IMR-90 (cell line): ENCODE measurements around the gene IGIP. TPM values are rescaled to one million over a fixed set of nuclear protein-coding genes. Genes with fewer than 3 reads are reported as not detected.

ENCODE experiments used
- ATAC-seq: fragments of 200-7000 bp; cut with Tn5 transposase; 2 replicates; pipeline ENCODE4 v1.9.1; 2020; ENCODE audit warnings: low read depth, mild to moderate bottlenecking, moderate library complexity
- BruUV-seq: library from RNA; stranded (reverse); fragments of 400-500 nt; replicated peaks from 2 replicates; lab custom pipeline; 2021; lab: Mats Ljungman, UMichigan
- CTCF ChIA-PET: fragments of 300-600 bp; formaldehyde crosslinking; extraction: SDS; loops from one replicate; lab custom pipeline; 2021; ENCODE audit warnings: antibody characterized with exemption; lab: Yijun Ruan, JAX
- POLR2A ChIA-PET: fragments of 300-600 bp; sonication (Branson Sonifier 250); formaldehyde crosslinking; loops from one replicate; lab custom pipeline; 2022; ENCODE audit warnings: antibody characterized with exemption; ENCODE audit not compliant: unreplicated experiment; lab: Charles Lee
- DNase-seq: peaks from one replicate; pipeline ENCODE4 v3.0.0; 2013
- H2AFZ ChIP-seq: replicated peaks from 2 replicates; pipeline ENCODE3; 2013; ENCODE audit warnings: low read length, mild to moderate bottlenecking; ENCODE audit not compliant: poor library complexity
- H2AK5ac ChIP-seq: 2 replicates; pipeline ENCODE4 v1.6.1; 2013; ENCODE audit warnings: low read depth, low read length, inconsistent platforms
- H2AK9ac ChIP-seq: replicated peaks from 2 replicates; pipeline ENCODE3; 2013; ENCODE audit warnings: mild to moderate bottlenecking, low read depth, low read length, moderate library complexity; ENCODE audit not compliant: poor library complexity
- H2BK120ac ChIP-seq: 2 replicates; pipeline ENCODE4 v1.6.1; 2013; ENCODE audit warnings: low read depth, low read length, inconsistent platforms
- H2BK15ac ChIP-seq: 3 replicates; pipeline ENCODE4 v1.6.1; 2013; ENCODE audit warnings: low read depth, low read length, inconsistent platforms
- H2BK20ac ChIP-seq: 2 replicates; pipeline ENCODE4 v1.6.1; 2013; ENCODE audit warnings: low read depth, mild to moderate bottlenecking, inconsistent platforms, low read length, moderate library complexity
- H2BK5ac ChIP-seq: 2 replicates; pipeline ENCODE4 v1.6.1; 2013; ENCODE audit warnings: mild to moderate bottlenecking, low read depth, low read length, inconsistent platforms; ENCODE audit not compliant: poor library complexity, severe bottlenecking
- H3K14ac ChIP-seq: replicated peaks from 2 replicates; pipeline ENCODE4 v1.6.1; 2013; ENCODE audit warnings: low read depth, low read length, inconsistent platforms
- H3K18ac ChIP-seq: 2 replicates; pipeline ENCODE4 v1.6.1; 2013; ENCODE audit warnings: low read depth, low read length, control low read depth
- H3K23ac ChIP-seq: 2 replicates; pipeline ENCODE4 v1.6.1; 2013; ENCODE audit warnings: low read depth, low read length, inconsistent platforms
- H3K27ac ChIP-seq: 2 replicates; pipeline ENCODE4 v1.5.1; 2013; ENCODE audit warnings: mild to moderate bottlenecking, control low read depth, low read length; ENCODE audit not compliant: insufficient read depth
- H3K27me3 ChIP-seq: 2 replicates; pipeline ENCODE4 v1.6.1; 2013; ENCODE audit warnings: low read length; ENCODE audit not compliant: control insufficient read depth, insufficient read depth
- H3K36me3 ChIP-seq: 2 replicates; pipeline ENCODE4 v1.6.1; 2013; ENCODE audit warnings: low read length, mixed read lengths; ENCODE audit not compliant: control insufficient read depth, insufficient read depth
- H3K4ac ChIP-seq: 2 replicates; pipeline ENCODE4 v1.6.1; 2013; ENCODE audit warnings: low read depth, low read length, inconsistent platforms
- H3K4me1 ChIP-seq: 2 replicates; pipeline ENCODE4 v1.6.1; 2013; ENCODE audit warnings: low read length, mixed read lengths; ENCODE audit not compliant: control insufficient read depth, insufficient read depth
- H3K4me2 ChIP-seq: 2 replicates; pipeline ENCODE4 v1.6.1; 2013; ENCODE audit warnings: low read depth, mild to moderate bottlenecking, control low read depth, low read length, moderate library complexity
- H3K4me3 ChIP-seq: 2 replicates; pipeline ENCODE4 v1.5.1; 2013; ENCODE audit warnings: low read depth, mild to moderate bottlenecking, control low read depth, low read length, moderate library complexity; ENCODE audit not compliant: insufficient read depth
- H3K56ac ChIP-seq: 2 replicates; pipeline ENCODE4 v1.6.1; 2013; ENCODE audit warnings: low read length, inconsistent platforms; ENCODE audit not compliant: insufficient read depth; ENCODE audit errors: extremely low read depth
- H3K79me1 ChIP-seq, 2 experiments: 2 replicates each; pipeline ENCODE4 v1.6.1; 2013; ENCODE audit warnings: low read length in 2 of 2, inconsistent platforms in 1 of 2, low read depth in 1 of 2
- H3K9ac ChIP-seq: 2 replicates; pipeline ENCODE4 v1.6.1; 2013; ENCODE audit warnings: low read depth, low read length, control low read depth
- H3K9me1 ChIP-seq: 2 replicates; pipeline ENCODE4 v1.6.1; 2013; ENCODE audit warnings: low read length, inconsistent platforms; ENCODE audit not compliant: insufficient read depth
- H3K9me3 ChIP-seq: 2 replicates; pipeline ENCODE4 v1.6.1; 2013; ENCODE audit warnings: low read length; ENCODE audit not compliant: control insufficient read depth, insufficient read depth
- H4K20me1 ChIP-seq: 2 replicates; pipeline ENCODE4 v1.6.1; 2013; ENCODE audit warnings: low read length, inconsistent platforms; ENCODE audit not compliant: insufficient read depth
- H4K5ac ChIP-seq: 2 replicates; pipeline ENCODE4 v1.6.1; 2013; ENCODE audit warnings: mild to moderate bottlenecking, low read depth, low read length, control low read depth
- H4K8ac ChIP-seq, 2 experiments: 2 replicates each; pipeline ENCODE4 v1.6.1; 2013; ENCODE audit warnings: low read depth in 2 of 2, low read length in 2 of 2, control low read depth in 1 of 2, inconsistent platforms in 1 of 2
- H4K91ac ChIP-seq: 2 replicates; pipeline ENCODE4 v1.6.1; 2013; ENCODE audit warnings: low read depth, low read length, inconsistent platforms; ENCODE audit not compliant: insufficient read depth
- BHLHE40 ChIP-seq: fragments of 150-350 bp; IDR thresholded peaks from 2 replicates; pipeline ENCODE4 v1.6.1; 2016; ENCODE audit warnings: mild to moderate bottlenecking, low read depth, low read length
- CEBPB ChIP-seq: IDR thresholded peaks from 2 replicates; pipeline ENCODE4 v1.6.1; 2012; ENCODE audit warnings: low read depth, low read length, improper control_type of control experiment
- CHD1 ChIP-seq: IDR thresholded peaks from 2 replicates; pipeline ENCODE4 v1.6.1; 2012; ENCODE audit warnings: low read depth, low read length, improper control_type of control experiment
- FOS ChIP-seq: fragments of 150-350 bp; IDR thresholded peaks from 2 replicates; pipeline ENCODE4 v1.6.1; 2016; ENCODE audit warnings: low read depth, low read length
- MXI1 ChIP-seq: IDR thresholded peaks from 2 replicates; pipeline ENCODE4 v1.6.1; 2012; ENCODE audit warnings: low read depth, mild to moderate bottlenecking, low read length, moderate library complexity, borderline replicate concordance
- NFE2L2 ChIP-seq: fragments of 150-350 bp; IDR thresholded peaks from 2 replicates; pipeline ENCODE4 v1.6.1; 2016; ENCODE audit warnings: low read depth, mild to moderate bottlenecking, low read length
- POLR2A ChIP-seq: IDR thresholded peaks from 2 replicates; pipeline ENCODE4 v1.6.1; 2012; ENCODE audit warnings: mild to moderate bottlenecking, low read depth, low read length
- RAD21 ChIP-seq: IDR thresholded peaks from 2 replicates; pipeline ENCODE4 v1.6.1; 2012; ENCODE audit warnings: low read length, improper control_type of control experiment
- RCOR1 ChIP-seq: IDR thresholded peaks from 2 replicates; pipeline ENCODE4 v1.6.1; 2012; ENCODE audit warnings: mild to moderate bottlenecking, low read length, improper control_type of control experiment; ENCODE audit not compliant: insufficient replicate concordance
- RFX5 ChIP-seq: IDR thresholded peaks from 2 replicates; pipeline ENCODE4 v1.8.0; 2012; ENCODE audit warnings: low read depth, mild to moderate bottlenecking, low read length, moderate library complexity
- SMC3 ChIP-seq: fragments of 150-350 bp; IDR thresholded peaks from 2 replicates; pipeline ENCODE4 v1.6.1; 2016; ENCODE audit warnings: low read depth, mild to moderate bottlenecking, antibody characterized with exemption, low read length, moderate library complexity
- WGBS, 2 experiments: methylation state at CpG; one replicate each; pipeline versions ENCODE4 v1.1.5 to v1.1.7; 2013; ENCODE audit warnings: missing lambda C conversion rate in 2 of 2; ENCODE audit not compliant: insufficient read length in 1 of 2; ENCODE audit errors: extremely low coverage in 2 of 2; 5-methylcytosine and 5-hydroxymethylcytosine counted together
- dilution Hi-C: fragments of 300-500 bp; cut with HindIII; formaldehyde crosslinking; loops from one replicate; pipeline ENCODE4 v1.14.3; 2018; ENCODE audit warnings: low sequenced_read_pairs; ENCODE audit not compliant: unreplicated experiment
- in situ Hi-C: fragments of 300-500 bp; cut with MboI; formaldehyde crosslinking; loops from 3 replicates; pipeline ENCODE4 v1.14.3; 2019; ENCODE audit warnings: low sequenced_read_pairs, inconsistent platforms, mixed read lengths
- intact Hi-C: fragments of 100-400 bp; cut with micrococcal nuclease; formaldehyde crosslinking; loops from 2 replicates; pipeline ENCODE4 v1.10.0; 2022
- polyA plus RNA-seq, 3 experiments: library from polyadenylated mRNA; depleted of rRNA; stranded (reverse); fragments of >200 nt; gene quantifications; 2 replicates each; pipeline ENCODE4 v1.2.3, GENCODE V29; 2012; ENCODE audit warnings: low replicate concordance in 1 of 3
- total RNA-seq: library from RNA; depleted of rRNA; stranded (reverse); fragments of >200 nt; gene quantifications from 2 replicates; pipeline ENCODE4 v1.2.3, GENCODE V29; 2012
- TF ChIP-seq, protein P1 (sequence below): fragments of 150-350 bp; IDR thresholded peaks from 2 replicates; pipeline ENCODE4 v1.6.1; 2016; ENCODE audit warnings: low read depth, mild to moderate bottlenecking, low read length, moderate library complexity, borderline replicate concordance
- TF ChIP-seq, protein P2 (sequence below): fragments of 150-350 bp; IDR thresholded peaks from 2 replicates; pipeline ENCODE4 v1.6.1; 2017; ENCODE audit warnings: mild to moderate bottlenecking, antibody characterized with exemption, low read length, low read depth
- TF ChIP-seq, protein P3 (sequence below): conservative IDR thresholded peaks from 2 replicates; pipeline ENCODE4 v1.5.1; 2012; ENCODE audit warnings: mild to moderate bottlenecking, low read depth, low read length, improper control_type of control experiment

IGIP gene
- total and polyA plus RNA-seq, 2 of the 4 experiments (the other 2 are of a cell fraction), result 1.2 to 5.0 TPM

DNA sequence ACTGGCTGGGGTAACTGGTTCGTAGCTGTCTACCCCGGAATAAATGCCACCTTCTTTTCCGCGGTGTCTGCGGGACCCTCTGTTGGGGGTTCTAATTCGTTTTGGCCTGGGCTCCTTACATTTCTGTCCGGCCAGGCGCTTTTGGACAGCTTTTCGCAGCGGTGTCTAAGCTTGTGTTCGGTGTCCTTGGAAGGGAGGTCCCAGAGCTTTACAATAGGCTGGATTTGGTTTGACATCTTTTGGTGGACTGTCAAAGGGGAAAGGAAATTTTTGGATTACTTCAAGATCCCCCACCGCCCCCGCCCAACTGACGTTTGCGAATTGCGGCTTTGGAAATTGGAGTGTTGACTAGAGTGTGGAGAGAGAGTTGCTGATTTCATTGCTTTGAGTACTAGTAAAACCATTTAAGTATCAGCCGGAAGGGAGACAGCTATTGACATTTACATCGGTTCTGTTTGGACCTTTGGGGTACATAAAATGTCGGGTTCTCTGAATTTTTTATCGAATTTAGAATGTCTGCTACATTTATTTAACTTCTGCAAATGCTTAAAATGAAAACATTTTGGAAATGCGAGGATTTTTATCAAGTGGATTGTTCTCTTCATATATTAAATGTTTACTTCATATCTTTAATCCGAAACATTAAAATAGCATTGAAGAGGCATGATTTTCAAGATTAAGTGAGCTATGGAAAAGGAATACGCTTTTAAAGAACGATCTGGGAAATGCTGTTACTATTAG is 16.5 kb upstream of the IGIP start:
- Histone ChIP-seq H3K23ac (peak overlapping the region; percentile 94), H2BK15ac (no peak overlapping the region), H3K4me3 (peak overlapping the region; percentile 74), H3K4ac (peak overlapping the region; percentile 89), H2BK20ac (no peak overlapping the region), H4K20me1 (peaks cover 7% of the 10 kb centered on the region; the same call in 1 of the 2 replicates), H2AFZ (peak overlapping the region; percentile 1), H3K9ac (peak overlapping the region; percentile 59), H3K18ac (peak overlapping the region; percentile 33; the same call in 1 of the 2 replicates), H3K4me2 (peak overlapping the region; percentile 60), H3K27ac (peak overlapping the region; percentile 97), H3K14ac (no peak overlapping the region), H4K91ac (peak overlapping the region; percentile 52; the same call in 1 of the 2 replicates), H4K5ac (no peak overlapping the region), H3K9me1 (peaks cover 6% of the 10 kb centered on the region; the same call in 1 of the 2 replicates), H2BK120ac (no peak overlapping the region), H4K8ac (peak overlapping the region in 1 of 2 experiments; percentile 53; a peak in 1 of 4 replicates), H3K56ac (peak overlapping the region; percentile 39; the same call in 1 of the 2 replicates), H3K36me3 (no peaks in the 10 kb centered on the region), H3K9me3 (no peaks in the 10 kb centered on the region), H2AK5ac (peak overlapping the region; percentile 57), H3K79me1 (peaks cover 3 to 46% of the 10 kb centered on the region in 2 experiments; a peak in 3 of 4 replicates), H2BK5ac (peak overlapping the region; percentile 52), H2AK9ac (peak overlapping the region; percentile 95), H3K4me1 (peaks cover 12% of the 10 kb centered on the region), H3K27me3 (no peaks in the 10 kb centered on the region; the same call in 1 of the 2 replicates)
- ATAC-seq, result no peak
- CTCF ChIA-PET, result no interaction called here
- peak; percentile 61 for DNase-seq
- POLR2A ChIA-PET, result interaction anchor here (0.6 to 1.1 kb wide), 2 partner anchors 379 to 1771 kb away, joined by 3 read pairs; partner anchors contain the start of gene FAM53C
- no TSS peak for BruUV-seq
- in situ Hi-C loops (loop anchor here (25.0 kb wide), 1 partner anchor 472 kb away; the partner anchor contains the start of gene CXXC5), dilution Hi-C loops (no loop called here), intact Hi-C loops (no loop called here)
- WGBS, 2 experiments, result no CpG with 5 or more reads among the region's 24 CpGs
- TF ChIP-seq MXI1 (no peak), RAD21 (no peak), CEBPB (no peak), BHLHE40 (no peak), RCOR1 (no peak), NFE2L2 (no peak), FOS (no peak), CHD1 (no peak), SMC3 (no peak), POLR2A (no peak), RFX5 (no peak)
- TF ChIP-seq, protein P1, sequence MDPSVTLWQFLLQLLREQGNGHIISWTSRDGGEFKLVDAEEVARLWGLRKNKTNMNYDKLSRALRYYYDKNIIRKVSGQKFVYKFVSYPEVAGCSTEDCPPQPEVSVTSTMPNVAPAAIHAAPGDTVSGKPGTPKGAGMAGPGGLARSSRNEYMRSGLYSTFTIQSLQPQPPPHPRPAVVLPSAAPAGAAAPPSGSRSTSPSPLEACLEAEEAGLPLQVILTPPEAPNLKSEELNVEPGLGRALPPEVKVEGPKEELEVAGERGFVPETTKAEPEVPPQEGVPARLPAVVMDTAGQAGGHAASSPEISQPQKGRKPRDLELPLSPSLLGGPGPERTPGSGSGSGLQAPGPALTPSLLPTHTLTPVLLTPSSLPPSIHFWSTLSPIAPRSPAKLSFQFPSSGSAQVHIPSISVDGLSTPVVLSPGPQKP, result no peak
- TF ChIP-seq, protein P2, sequence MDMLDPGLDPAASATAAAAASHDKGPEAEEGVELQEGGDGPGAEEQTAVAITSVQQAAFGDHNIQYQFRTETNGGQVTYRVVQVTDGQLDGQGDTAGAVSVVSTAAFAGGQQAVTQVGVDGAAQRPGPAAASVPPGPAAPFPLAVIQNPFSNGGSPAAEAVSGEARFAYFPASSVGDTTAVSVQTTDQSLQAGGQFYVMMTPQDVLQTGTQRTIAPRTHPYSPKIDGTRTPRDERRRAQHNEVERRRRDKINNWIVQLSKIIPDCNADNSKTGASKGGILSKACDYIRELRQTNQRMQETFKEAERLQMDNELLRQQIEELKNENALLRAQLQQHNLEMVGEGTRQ, result no peak
- TF ChIP-seq, protein P3, sequence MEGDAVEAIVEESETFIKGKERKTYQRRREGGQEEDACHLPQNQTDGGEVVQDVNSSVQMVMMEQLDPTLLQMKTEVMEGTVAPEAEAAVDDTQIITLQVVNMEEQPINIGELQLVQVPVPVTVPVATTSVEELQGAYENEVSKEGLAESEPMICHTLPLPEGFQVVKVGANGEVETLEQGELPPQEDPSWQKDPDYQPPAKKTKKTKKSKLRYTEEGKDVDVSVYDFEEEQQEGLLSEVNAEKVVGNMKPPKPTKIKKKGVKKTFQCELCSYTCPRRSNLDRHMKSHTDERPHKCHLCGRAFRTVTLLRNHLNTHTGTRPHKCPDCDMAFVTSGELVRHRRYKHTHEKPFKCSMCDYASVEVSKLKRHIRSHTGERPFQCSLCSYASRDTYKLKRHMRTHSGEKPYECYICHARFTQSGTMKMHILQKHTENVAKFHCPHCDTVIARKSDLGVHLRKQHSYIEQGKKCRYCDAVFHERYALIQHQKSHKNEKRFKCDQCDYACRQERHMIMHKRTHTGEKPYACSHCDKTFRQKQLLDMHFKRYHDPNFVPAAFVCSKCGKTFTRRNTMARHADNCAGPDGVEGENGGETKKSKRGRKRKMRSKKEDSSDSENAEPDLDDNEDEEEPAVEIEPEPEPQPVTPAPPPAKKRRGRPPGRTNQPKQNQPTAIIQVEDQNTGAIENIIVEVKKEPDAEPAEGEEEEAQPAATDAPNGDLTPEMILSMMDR, result no peak
